Neural cell (in vitro differentiated cells): ENCODE results near the gene SRRM1. TPM values are rescaled to one million over a fixed set of nuclear protein-coding genes. Genes with fewer than 3 reads are reported as not detected.

Experiments used
- H2AFZ ChIP-seq: fragments of 200-600, 300-800 bp; sonication (generic), shearing (Covaris generic); 2 replicates; pipeline ENCODE4 v1.6.0; 2014; ENCODE audit warnings: low read depth, mild to moderate bottlenecking, antibody characterized with exemption, low read length, moderate library complexity
- H3F3A ChIP-seq: fragments of 200-600 bp; shearing (Covaris generic); 2 replicates; pipeline ENCODE4 v1.6.1; 2016; ENCODE audit warnings: mild to moderate bottlenecking, moderate library complexity, mixed read lengths, antibody characterized with exemption, low read length; ENCODE audit not compliant: insufficient read depth, poor library complexity, severe bottlenecking
- H3K27ac ChIP-seq: fragments of 200-600, 300-800 bp; sonication (generic), shearing (Covaris generic); 2 replicates; pipeline ENCODE4 v1.5.1; 2014; ENCODE audit warnings: mild to moderate bottlenecking, low read length, moderate library complexity
- H3K27me3 ChIP-seq: fragments of 300-800, 200-600 bp; sonication (generic), shearing (Covaris generic); 2 replicates; pipeline ENCODE4 v1.6.0; 2014; ENCODE audit warnings: mild to moderate bottlenecking, low read depth, low read length, moderate library complexity; ENCODE audit not compliant: insufficient read depth
- H3K36me3 ChIP-seq: fragments of 300-800, 200-600 bp; sonication (generic), shearing (Covaris generic); 2 replicates; pipeline ENCODE4 v1.5.1; 2014; ENCODE audit warnings: mild to moderate bottlenecking, antibody characterized with exemption, low read length, moderate library complexity; ENCODE audit not compliant: insufficient read depth
- H3K4me2 ChIP-seq: fragments of 300-800, 200-600 bp; sonication (generic), shearing (Covaris generic); 2 replicates; pipeline ENCODE4 v1.6.0; 2014; ENCODE audit warnings: mild to moderate bottlenecking, low read length
- H3K4me3 ChIP-seq: fragments of 300-800, 200-600 bp; sonication (generic), shearing (Covaris generic); 2 replicates; pipeline ENCODE4 v1.5.1; 2014; ENCODE audit warnings: mild to moderate bottlenecking, low read length, moderate library complexity
- H3K79me2 ChIP-seq: fragments of 200-600 bp; shearing (Covaris generic); replicated peaks from 2 replicates; pipeline ENCODE4 v1.6.0; 2014; ENCODE audit warnings: mild to moderate bottlenecking, low read length, moderate library complexity; ENCODE audit not compliant: insufficient read depth
- H3K9ac ChIP-seq: fragments of 300-800, 200-600 bp; sonication (generic), shearing (Covaris generic); 2 replicates; pipeline ENCODE4 v1.6.1; 2016; ENCODE audit warnings: mild to moderate bottlenecking, low read length, mixed read lengths
- H3K9me2 ChIP-seq: fragments of 200-600 bp; shearing (Covaris generic); 2 replicates; pipeline ENCODE4 v1.6.1; 2016; ENCODE audit warnings: mild to moderate bottlenecking, low read length, mixed read lengths; ENCODE audit not compliant: insufficient read depth
- H3K9me3 ChIP-seq: fragments of 200-600, 300-800 bp; sonication (generic), shearing (Covaris generic); 2 replicates; pipeline ENCODE4 v1.6.1; 2016; ENCODE audit warnings: mild to moderate bottlenecking, mixed run types, low read length, moderate library complexity, mixed read lengths
- H4K20me1 ChIP-seq: fragments of 200-600 bp; shearing (Covaris generic); 2 replicates; pipeline ENCODE4 v1.6.1; 2016; ENCODE audit warnings: mild to moderate bottlenecking, mixed run types; ENCODE audit not compliant: insufficient read depth
- CTCF ChIP-seq: fragments of 450-650 bp; IDR thresholded peaks from 2 replicates; pipeline ENCODE4 v1.5.1; 2014; ENCODE audit warnings: antibody characterized with exemption, mild to moderate bottlenecking, moderate library complexity; ENCODE audit not compliant: poor library complexity, severe bottlenecking
- EP300 ChIP-seq: fragments of 450-650 bp; conservative IDR thresholded peaks from 2 replicates; pipeline ENCODE4 v1.6.1; 2014; ENCODE audit warnings: antibody characterized with exemption, mild to moderate bottlenecking, moderate library complexity; ENCODE audit not compliant: poor library complexity, severe bottlenecking
- EZH2 ChIP-seq: fragments of 200-600, 300-800 bp; shearing (Covaris generic), sonication (generic); IDR thresholded peaks from 2 replicates; pipeline ENCODE4 v1.6.1; 2014; ENCODE audit warnings: antibody characterized with exemption, low read length, borderline replicate concordance, mild to moderate bottlenecking; ENCODE audit not compliant: insufficient read depth, poor library complexity, severe bottlenecking
- MXI1 ChIP-seq: fragments of 450-650 bp; conservative IDR thresholded peaks from 2 replicates; pipeline ENCODE4 v1.6.1; 2014; ENCODE audit warnings: antibody characterized with exemption, mild to moderate bottlenecking; ENCODE audit not compliant: poor library complexity, severe bottlenecking
- POLR2AphosphoS5 ChIP-seq: IDR thresholded peaks from 2 replicates; pipeline ENCODE4 v1.6.1; 2012
- RAD21 ChIP-seq: fragments of 450-650 bp; conservative IDR thresholded peaks from 2 replicates; pipeline ENCODE4 v1.6.1; 2014; ENCODE audit warnings: antibody characterized with exemption, mild to moderate bottlenecking, moderate library complexity
- REST ChIP-seq: IDR thresholded peaks from 2 replicates; pipeline ENCODE4 v1.6.1; 2012; ENCODE audit warnings: borderline replicate concordance
- SMC3 ChIP-seq: fragments of 450-650 bp; conservative IDR thresholded peaks from 2 replicates; pipeline ENCODE4 v1.6.1; 2014; ENCODE audit warnings: antibody characterized with exemption, mild to moderate bottlenecking, moderate library complexity; ENCODE audit not compliant: poor library complexity
- TAF1 ChIP-seq: IDR thresholded peaks from 2 replicates; pipeline ENCODE4 v1.6.1; 2012; ENCODE audit warnings: low read depth
- polyA plus RNA-seq: library from polyadenylated mRNA; depleted of rRNA; stranded (reverse); fragments of >200 nt; gene quantifications from 2 replicates; pipeline ENCODE4 v1.2.3, GENCODE V29; 2014

Gene SRRM1
- polyA plus RNA-seq, 1 donor from 2014 or later, result 37.1 TPM

- no peak overlapping the region for H3K4me2 ChIP-seq
Observed at GRCh38 chr1:24606296-24606605, 36.9 kb upstream of the SRRM1 start.

GRCh38 chr1:24606621-24607020, 36.5 kb upstream of the SRRM1 start:
- Histone ChIP-seq H3K27me3 (no peaks in the 10 kb centered on the region), H3K79me2 (no peaks in the 10 kb centered on the region), H3K4me2 (no peak overlapping the region)

More at GRCh38 chr1:24606296-24606605, 36.9 kb upstream of the SRRM1 start:
- no peaks in the 10 kb centered on the region for H3F3A ChIP-seq
- H3K27ac ChIP-seq, result no peak overlapping the region
- TF ChIP-seq POLR2AphosphoS5 (no peak), MXI1 (no peak)
- no peak overlapping the region for H2AFZ ChIP-seq
- no peaks in the 10 kb centered on the region for H3K27me3 ChIP-seq
- H3K4me3 ChIP-seq, result no peak overlapping the region
- no peaks in the 10 kb centered on the region for H3K36me3 ChIP-seq
- no peaks in the 10 kb centered on the region for H3K9me3 ChIP-seq
- no peaks in the 10 kb centered on the region for H4K20me1 ChIP-seq
- H3K9me2 ChIP-seq, result no peaks in the 10 kb centered on the region
- H3K79me2 ChIP-seq, result no peaks in the 10 kb centered on the region
- H3K9ac ChIP-seq, result no peak overlapping the region

More at GRCh38 chr1:24606621-24607020, 36.5 kb upstream of the SRRM1 start:
- Histone ChIP-seq H2AFZ (no peak overlapping the region), H3K9me2 (no peaks in the 10 kb centered on the region), H3K9me3 (no peaks in the 10 kb centered on the region), H3K36me3 (no peaks in the 10 kb centered on the region), H3K27ac (no peak overlapping the region), H3F3A (no peaks in the 10 kb centered on the region), H4K20me1 (no peaks in the 10 kb centered on the region), H3K4me3 (no peak overlapping the region), H3K9ac (no peak overlapping the region)
- no peak for TF ChIP-seq EZH2
- no peak for TF ChIP-seq CTCF
- no peak for TF ChIP-seq POLR2AphosphoS5
- no peak for TF ChIP-seq RAD21
- TF ChIP-seq MXI1, result no peak
- TF ChIP-seq SMC3, result no peak
- no peak for TF ChIP-seq EP300
- TF ChIP-seq REST, result no peak
- TF ChIP-seq TAF1, result no peak
